GM19328 (cell line): Measurements from ENCODE around the gene ZBTB46.

Source experiments
- ATAC-seq: cut with Tn5 transposase; IDR thresholded peaks from one replicate; pipeline ENCODE4 v1.9.1; 2021; ENCODE audit warnings: mild to moderate bottlenecking, moderate library complexity; ENCODE audit not compliant: unreplicated experiment

ZBTB46 gene

DNA sequence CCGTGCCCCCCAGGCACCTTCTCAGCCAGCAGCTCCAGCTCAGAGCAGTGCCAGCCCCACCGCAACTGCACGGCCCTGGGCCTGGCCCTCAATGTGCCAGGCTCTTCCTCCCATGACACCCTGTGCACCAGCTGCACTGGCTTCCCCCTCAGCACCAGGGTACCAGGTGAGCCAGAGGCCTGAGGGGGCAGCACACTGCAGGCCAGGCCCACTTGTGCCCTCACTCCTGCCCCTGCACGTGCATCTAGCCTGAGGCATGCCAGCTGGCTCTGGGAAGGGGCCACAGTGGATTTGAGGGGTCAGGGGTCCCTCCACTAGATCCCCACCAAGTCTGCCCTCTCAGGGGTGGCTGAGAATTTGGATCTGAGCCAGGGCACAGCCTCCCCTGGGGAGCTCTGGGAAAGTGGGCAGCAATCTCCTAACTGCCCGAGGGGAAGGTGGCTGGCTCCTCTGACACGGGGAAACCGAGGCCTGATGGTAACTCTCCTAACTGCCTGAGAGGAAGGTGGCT is 133.7 kb downstream of the ZBTB46 start:
- no peak for ATAC-seq

DNA sequence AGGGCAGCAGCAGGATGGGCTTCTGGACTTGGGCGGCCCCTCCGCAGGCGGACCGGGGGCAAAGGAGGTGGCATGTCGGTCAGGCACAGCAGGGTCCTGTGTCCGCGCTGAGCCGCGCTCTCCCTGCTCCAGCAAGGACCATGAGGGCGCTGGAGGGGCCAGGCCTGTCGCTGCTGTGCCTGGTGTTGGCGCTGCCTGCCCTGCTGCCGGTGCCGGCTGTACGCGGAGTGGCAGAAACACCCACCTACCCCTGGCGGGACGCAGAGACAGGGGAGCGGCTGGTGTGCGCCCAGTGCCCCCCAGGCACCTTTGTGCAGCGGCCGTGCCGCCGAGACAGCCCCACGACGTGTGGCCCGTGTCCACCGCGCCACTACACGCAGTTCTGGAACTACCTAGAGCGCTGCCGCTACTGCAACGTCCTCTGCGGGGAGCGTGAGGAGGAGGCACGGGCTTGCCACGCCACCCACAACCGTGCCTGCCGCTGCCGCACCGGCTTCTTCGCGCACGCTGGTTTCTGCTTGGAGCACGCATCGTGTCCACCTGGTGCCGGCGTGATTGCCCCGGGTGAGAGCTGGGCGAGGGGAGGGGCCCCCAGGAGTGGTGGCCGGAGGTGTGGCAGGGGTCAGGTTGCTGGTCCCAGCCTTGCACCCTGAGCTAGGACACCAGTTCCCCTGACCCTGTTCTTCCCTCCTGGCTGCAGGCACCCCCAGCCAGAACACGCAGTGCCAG is 134.3 kb downstream of the ZBTB46 start, which contains the start of gene TNFRSF6B:
TNFRSF6B (plus strand) TSS at position 25 of the 729 bp plus-strand sequence; CDS start at position 141, 116 bp downstream.
- no peak for ATAC-seq

DNA sequence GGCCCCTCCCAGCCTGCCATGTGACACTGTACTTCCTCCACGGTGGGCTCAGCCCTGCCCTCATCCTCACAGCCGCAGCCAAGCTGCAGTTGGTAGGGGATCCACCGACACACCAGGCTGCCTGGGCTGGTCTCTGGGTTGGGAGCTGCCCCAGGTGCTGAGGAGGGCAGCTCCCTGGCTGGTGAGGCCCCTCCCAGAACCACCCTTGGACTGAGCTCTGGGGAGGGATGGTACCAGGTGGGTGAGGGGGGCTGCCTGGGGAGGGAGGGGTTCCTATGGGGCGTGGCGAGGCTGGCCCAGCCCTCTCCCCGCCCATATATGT is 134.8 kb downstream of the ZBTB46 start:
- no peak for ATAC-seq

DNA sequence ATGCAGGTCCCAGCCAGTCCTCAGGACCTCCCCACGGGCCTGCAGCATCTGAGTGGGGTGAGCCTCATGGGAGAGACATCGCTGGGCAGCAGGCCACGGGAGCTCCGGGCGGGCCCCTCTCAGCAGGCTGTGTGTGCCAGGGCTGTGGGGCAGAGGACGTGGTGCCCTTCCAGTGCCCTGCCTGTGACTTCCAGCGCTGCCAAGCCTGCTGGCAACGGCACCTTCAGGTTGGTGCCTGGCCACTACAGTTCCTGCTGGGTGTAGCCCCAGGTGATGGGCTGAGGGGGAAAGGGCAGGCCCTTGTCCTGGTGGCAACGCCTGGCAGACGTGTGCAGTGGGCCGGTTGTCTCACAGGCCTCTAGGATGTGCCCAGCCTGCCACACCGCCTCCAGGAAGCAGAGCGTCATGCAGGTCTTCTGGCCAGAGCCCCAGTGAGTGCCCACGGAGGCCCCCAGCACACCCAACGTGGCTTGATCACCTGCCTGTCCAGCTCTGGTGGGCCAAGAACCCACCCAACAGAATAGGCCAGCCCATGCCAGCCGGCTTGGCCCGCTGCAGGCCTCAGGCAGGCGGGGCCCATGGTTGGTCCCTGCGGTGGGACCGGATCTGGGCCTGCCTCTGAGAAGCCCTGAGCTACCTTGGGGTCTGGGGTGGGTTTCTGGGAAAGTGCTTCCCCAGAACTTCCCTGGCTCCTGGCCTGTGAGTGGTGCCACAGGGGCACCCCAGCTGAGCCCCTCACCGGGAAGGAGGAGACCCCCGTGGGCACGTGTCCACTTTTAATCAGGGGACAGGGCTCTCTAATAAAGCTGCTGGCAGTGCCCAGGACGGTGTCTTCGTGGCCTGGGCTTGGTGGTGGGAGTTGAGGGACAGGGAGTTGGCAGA is 135.4 kb downstream of the ZBTB46 start:
- ATAC-seq, result no peak

DNA sequence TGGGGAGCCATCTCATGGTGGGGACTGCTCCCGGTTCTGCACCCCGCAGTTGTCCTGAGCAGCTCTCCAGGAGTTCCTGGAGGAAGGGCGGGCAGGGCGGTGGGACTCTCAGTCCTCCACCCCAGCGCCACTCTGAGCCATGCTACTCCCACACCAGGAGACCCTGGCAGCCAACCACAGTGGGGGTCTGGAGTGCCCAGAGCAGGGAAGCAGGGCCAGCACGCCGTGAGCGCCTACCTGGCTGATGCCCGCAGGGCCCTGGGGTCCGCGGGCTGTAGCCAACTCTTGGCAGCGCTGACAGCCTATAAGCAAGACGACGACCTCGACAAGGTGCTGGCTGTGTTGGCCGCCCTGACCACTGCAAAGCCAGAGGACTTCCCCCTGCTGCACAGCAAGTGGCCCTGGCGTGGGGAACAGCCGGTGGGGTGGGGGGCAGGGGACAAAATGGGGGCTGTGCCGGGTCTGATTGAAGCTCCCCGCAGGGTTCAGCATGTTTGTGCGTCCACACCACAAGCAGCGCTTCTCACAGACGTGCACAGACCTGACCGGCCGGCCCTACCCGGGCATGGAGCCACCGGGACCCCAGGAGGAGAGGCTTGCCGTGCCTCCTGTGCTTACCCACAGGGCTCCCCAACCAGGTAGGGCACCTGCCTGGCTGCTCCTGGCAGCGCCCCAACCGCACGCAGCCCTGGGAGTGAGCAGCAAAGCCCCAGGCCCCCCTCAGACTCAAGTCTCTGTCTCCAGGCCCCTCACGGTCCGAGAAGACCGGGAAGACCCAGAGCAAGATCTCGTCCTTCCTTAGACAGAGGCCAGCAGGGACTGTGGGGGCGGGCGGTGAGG is 136.3 kb downstream of the ZBTB46 start:
- no peak for ATAC-seq

DNA sequence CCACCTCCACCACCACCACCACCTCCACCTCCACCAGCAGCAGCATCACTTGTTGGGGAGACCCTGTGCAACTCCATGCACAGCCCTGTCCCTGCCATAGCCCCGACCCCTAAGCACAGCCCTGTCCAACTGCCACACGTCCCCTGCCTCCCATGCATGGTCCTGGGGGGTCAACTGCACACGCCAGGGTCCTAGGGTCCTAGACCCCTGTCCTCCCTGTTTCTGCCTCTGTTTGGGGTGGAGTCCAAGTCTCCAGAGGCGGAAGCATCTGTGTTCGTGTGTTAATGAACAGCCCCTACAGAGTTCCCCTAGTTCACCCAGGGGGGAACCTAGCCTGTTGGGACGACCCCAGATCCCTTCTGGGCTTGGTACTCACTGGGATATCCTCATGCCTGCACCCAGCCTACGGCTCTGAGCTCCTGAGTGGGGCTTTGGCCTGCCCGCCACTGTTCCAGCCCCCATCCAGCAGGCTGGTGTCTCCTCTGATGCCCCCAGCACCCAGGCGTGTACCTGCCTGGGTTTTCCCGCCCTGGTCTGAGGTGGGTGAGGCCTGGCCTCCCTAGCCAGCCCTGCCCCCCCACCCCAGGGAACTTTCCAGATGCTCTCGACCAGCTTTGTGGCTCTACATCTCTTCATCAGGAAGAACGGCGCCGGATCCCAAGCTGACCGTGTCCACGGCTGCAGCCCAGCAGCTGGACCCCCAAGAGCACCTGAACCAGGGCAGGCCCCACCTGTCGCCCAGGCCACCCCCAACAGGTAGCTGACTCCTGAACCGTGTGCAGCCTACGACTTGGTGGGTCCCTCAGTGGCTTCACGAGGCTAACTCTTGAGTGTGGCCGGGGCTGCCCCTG is 137.1 kb downstream of the ZBTB46 start:
- ATAC-seq, result no peak
